Gastrocnemius medialis (tissue), 4 donors: ENCODE results near the gene C20orf202. TPM values are rescaled to one million over a fixed set of nuclear protein-coding genes. Genes with fewer than 3 reads are reported as not detected.

Source experiments
- ATAC-seq, 2 donors: fragments of 150-250 bp; one replicate each; pipeline ENCODE4 v1.9.1; 2016
- DNase-seq, 2 donors: peaks; one replicate each; pipeline ENCODE4 v3.0.0-alpha.2; 2019
- H3K27ac ChIP-seq, 4 donors: fragments of 200-600 bp; sonication (generic); 1 replicate in 1 of 4; 2 replicates in 3 of 4; pipeline ENCODE4 v1.5.1; 2016 to 2018; ENCODE audit warnings: mild to moderate bottlenecking in 2 of 4, moderate library complexity in 1 of 4
- H3K27me3 ChIP-seq, 3 donors: fragments of 200-600 bp; sonication (generic) in 2 of 3; 1 replicate in 1 of 3; 2 replicates in 2 of 3; pipeline versions ENCODE4 v1.5.1 to v1.6.0; 2016 to 2019; ENCODE audit warnings: mild to moderate bottlenecking in 1 of 3, moderate library complexity in 1 of 3
- H3K36me3 ChIP-seq, 2 donors: fragments of 200-600 bp; sonication (generic) in 1 of 2; one replicate each; pipeline ENCODE4 v1.5.1; 2017 to 2018
- H3K4me1 ChIP-seq, 2 donors: fragments of 200-600 bp; sonication (generic) in 1 of 2; one replicate each; pipeline ENCODE4 v1.5.1; 2016 to 2017; ENCODE audit warnings: mild to moderate bottlenecking in 2 of 2
- H3K4me3 ChIP-seq, 4 donors: fragments of 200-600 bp; sonication (generic) in 3 of 4; 1 replicate in 1 of 4; 2 replicates in 3 of 4; pipeline ENCODE4 v1.5.1; 2016 to 2019; ENCODE audit warnings: mild to moderate bottlenecking in 2 of 4
- H3K9me3 ChIP-seq, 3 donors: fragments of 200-600 bp; sonication (generic) in 2 of 3; 1 replicate in 1 of 3; 2 replicates in 2 of 3; pipeline ENCODE4 v1.5.1; 2016 to 2019
- CTCF ChIP-seq, 5 experiments: fragments of 450-650 bp in 3 of 5; fragments of 200-600 bp in 2 of 5; sonication (generic) in 2 of 5; IDR thresholded peaks in 4 of 5; conservative IDR thresholded peaks in 1 of 5; 1 replicate in 4 of 5; 2 replicates in 1 of 5; pipeline ENCODE4 v1.5.1; 2016 to 2019; ENCODE audit warnings: antibody characterized with exemption in 5 of 5, mild to moderate bottlenecking in 3 of 5, moderate library complexity in 3 of 5
- POLR2A ChIP-seq, 2 donors: fragments of 450-650 bp; IDR thresholded peaks; one replicate each; pipeline ENCODE4 v1.6.1; 2017; ENCODE audit warnings: antibody characterized with exemption in 2 of 2, mild to moderate bottlenecking in 2 of 2, moderate library complexity in 2 of 2
- in situ Hi-C, 4 donors: fragments of 200-750 bp; cut with MboI; loops; one replicate each; pipeline versions ENCODE4 v1.15.0 to v1.8.0; 2017; ENCODE audit warnings: low sequenced_read_pairs in 4 of 4
- intact Hi-C: fragments of 100-400 bp; cut with DNase I; formaldehyde crosslinking; loops from one replicate; pipeline ENCODE4 v1.15.1; 2023; ENCODE audit warnings: low total_unique reads
- total RNA-seq, 4 donors: library from RNA; depleted of rRNA; stranded (reverse); fragments of >200 nt; gene quantifications; one replicate each; pipeline versions ENCODE4 v1.1.0 to v1.2.3, GENCODE V29; 2016

The C20orf202 gene
- total RNA-seq, 4 donors from 2014 or later = 0.24 TPM; not detected in 3

GRCh38 chr20:1224205-1224890 is 21.1 kb downstream of the C20orf202 start:
- DNase-seq (no peak), ATAC-seq (no peak)
- in situ Hi-C loops = loop anchor here in 3 of 4 donors (25.0 kb wide), 2 partner anchors 262 to 412 kb away; no protein-coding TSS in a partner anchor
- no peak overlapping the region for H3K4me3 ChIP-seq
- TF ChIP-seq CTCF (IDR thresholded peaks at IDR 0.05 in 4 of 5, conservative IDR thresholded peaks at IDR 0.05 in 1 of 5) (no peak), POLR2A (IDR thresholded peaks at IDR 0.05) (no peak)
- H3K4me1 ChIP-seq = peaks cover 0 to 11% of the 10 kb centered on the region in 2 donors
- peaks cover 9 to 27% (median 14%) of the 10 kb centered on the region in 3 donors for H3K27me3 ChIP-seq
- H3K27ac ChIP-seq = no peak overlapping the region
- no peaks in the 10 kb centered on the region for H3K9me3 ChIP-seq
- intact Hi-C loops = no loop called here
- H3K36me3 ChIP-seq = no peaks in the 10 kb centered on the region

- Histone ChIP-seq H3K27ac (peak overlapping the region in 3 of 4 donors; percentile 17 to 38 (median 18)), H3K9me3 (no peaks in the 10 kb centered on the region), H3K36me3 (no peaks in the 10 kb centered on the region), H3K4me3 (peak overlapping the region; percentile 51 to 74 (median 55)), H3K4me1 (peaks cover 0 to 11% of the 10 kb centered on the region in 2 donors), H3K27me3 (peaks cover 9 to 32% (median 16%) of the 10 kb centered on the region in 3 donors)
- in situ Hi-C loops (no loop called here), intact Hi-C loops (loop anchor here (5.0 kb wide), 1 partner anchor 103 kb away; no protein-coding TSS in a partner anchor)
- ATAC-seq (peak; percentile 46 to 47), DNase-seq (no peak)
- TF ChIP-seq CTCF (IDR thresholded peaks at IDR 0.05 in 4 of 5, conservative IDR thresholded peaks at IDR 0.05 in 1 of 5) = no peak
- no peak for TF ChIP-seq POLR2A (IDR thresholded peaks at IDR 0.05)
Observed at GRCh38 chr20:1225263-1225782, 22.1 kb downstream of the C20orf202 start.

GRCh38 chr20:1225783-1226654 is 22.8 kb downstream of the C20orf202 start, which contains the start of gene RAD21L1:
Gene RAD21L1, plus strand, starts transcription at chr20:1226044. Its CDS starts 2,410 bp downstream, at chr20:1228454.
- in situ Hi-C loops (no loop called here), intact Hi-C loops (loop anchor here (5.0 kb wide), 1 partner anchor 104 kb away; no protein-coding TSS in a partner anchor)
- ATAC-seq (peak; percentile 83 to 88), DNase-seq (peak; percentile 58 to 68)
- Histone ChIP-seq H3K36me3 (no peaks in the 10 kb centered on the region), H3K4me3 (peak within 1 kb of the TSS; percentile 59 to 89 (median 68)), H3K27ac (peak within 1 kb of the TSS in 3 of 4 donors; percentile 38 to 58 (median 49)), H3K4me1 (peaks cover 0 to 11% of the 10 kb centered on the region in 2 donors), H3K27me3 (peaks cover 9 to 32% (median 16%) of the 10 kb centered on the region in 3 donors), H3K9me3 (no peaks in the 10 kb centered on the region)
- TF ChIP-seq CTCF (IDR thresholded peaks at IDR 0.05 in 4 of 5, conservative IDR thresholded peaks at IDR 0.05 in 1 of 5) (no peak), POLR2A (IDR thresholded peaks at IDR 0.05) (peak in 1 of 2 donors; percentile 33)

- no peak for DNase-seq
- Histone ChIP-seq H3K27me3 (peaks cover 9 to 32% (median 16%) of the 10 kb centered on the region in 3 donors), H3K36me3 (no peaks in the 10 kb centered on the region), H3K4me3 (no peak overlapping the region), H3K4me1 (peaks cover 0 to 11% of the 10 kb centered on the region in 2 donors), H3K27ac (no peak overlapping the region), H3K9me3 (no peaks in the 10 kb centered on the region)
- intact Hi-C loops = loop anchor here (5.0 kb wide), 1 partner anchor 107 kb away; no protein-coding TSS in a partner anchor
- no peak for ATAC-seq
- TF ChIP-seq POLR2A (IDR thresholded peaks at IDR 0.05) (no peak), CTCF (IDR thresholded peaks at IDR 0.05 in 4 of 5, conservative IDR thresholded peaks at IDR 0.05 in 1 of 5) (no peak)
- in situ Hi-C loops = no loop called here
Observed at GRCh38 chr20:1229541-1229940, 26.3 kb downstream of the C20orf202 start.
